NCI-H2196 treated with DMSO at 0.1 percent for 48 hours (cell line): ENCODE results near the gene C3orf52.

Experiments
- DNase-seq: peaks from one replicate; lab custom pipeline; 2025; ENCODE audit not compliant: unreplicated experiment; lab: John Stamatoyannopoulos, UW

The C3orf52 gene

GRCh38 chr3:112134335-112135124 is 48.3 kb downstream of the C3orf52 start:
- DNase-seq, result peak; percentile 64

GRCh38 chr3:112136046-112136445 is 49.9 kb downstream of the C3orf52 start:
- no peak for DNase-seq

- peak; percentile 48 for DNase-seq
Measured at GRCh38 chr3:112136959-112137693, 50.9 kb downstream of the C3orf52 start.

GRCh38 chr3:112137781-112138180 is 51.6 kb downstream of the C3orf52 start:
- no peak for DNase-seq

GRCh38 chr3:112138219-112138969 is 52.2 kb downstream of the C3orf52 start:
- DNase-seq, result no peak

- no peak for DNase-seq
Measured at GRCh38 chr3:112140584-112140983, 54.4 kb downstream of the C3orf52 start.

GRCh38 chr3:112141293-112141692 is 55.1 kb downstream of the C3orf52 start:
- no peak for DNase-seq

GRCh38 chr3:112143251-112143650 is 57.1 kb downstream of the C3orf52 start:
- DNase-seq, result no peak

GRCh38 chr3:112143689-112144088 is 57.5 kb downstream of the C3orf52 start:
- DNase-seq, result no peak

GRCh38 chr3:112149136-112149535 is 62.9 kb downstream of the C3orf52 start:
- no peak for DNase-seq

- no peak for DNase-seq
Measured at GRCh38 chr3:112167758-112168157, 81.6 kb downstream of the C3orf52 start.
